Measurements from ENCODE around the gene ARID5B.

DNA sequence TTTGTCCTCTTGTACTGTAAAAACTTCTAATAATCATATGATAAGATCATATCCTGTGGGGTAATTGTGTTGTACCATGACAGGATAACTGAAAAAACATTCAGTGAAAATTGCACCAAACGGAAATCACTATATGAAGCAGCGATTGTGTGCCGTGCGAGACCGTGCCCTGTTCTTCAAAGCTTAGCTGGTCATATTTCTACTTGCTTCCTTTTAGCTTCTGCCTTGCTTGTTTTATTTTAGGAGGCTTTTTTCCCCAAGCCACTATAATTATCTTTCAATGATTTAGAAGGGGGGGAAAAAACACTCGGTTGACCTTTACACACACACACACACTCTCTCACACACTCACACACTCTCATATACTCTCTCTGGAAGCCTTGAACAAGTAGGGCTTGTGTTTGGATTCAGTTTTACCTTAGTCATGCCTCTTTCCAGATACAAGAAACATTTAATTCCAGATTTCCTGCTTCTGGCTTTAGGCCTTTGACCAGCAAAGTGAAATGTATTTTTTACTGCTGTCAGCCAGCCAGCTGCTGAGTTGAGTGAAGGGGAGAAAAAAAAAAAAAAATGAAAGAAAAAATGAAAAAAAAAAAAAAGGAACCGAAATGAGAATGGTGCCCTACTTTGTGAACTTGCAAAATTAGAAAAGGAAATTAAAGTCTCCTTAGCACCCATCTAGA is 181.4 kb downstream of the ARID5B start:
- TF ChIP-seq, protein P1, sequence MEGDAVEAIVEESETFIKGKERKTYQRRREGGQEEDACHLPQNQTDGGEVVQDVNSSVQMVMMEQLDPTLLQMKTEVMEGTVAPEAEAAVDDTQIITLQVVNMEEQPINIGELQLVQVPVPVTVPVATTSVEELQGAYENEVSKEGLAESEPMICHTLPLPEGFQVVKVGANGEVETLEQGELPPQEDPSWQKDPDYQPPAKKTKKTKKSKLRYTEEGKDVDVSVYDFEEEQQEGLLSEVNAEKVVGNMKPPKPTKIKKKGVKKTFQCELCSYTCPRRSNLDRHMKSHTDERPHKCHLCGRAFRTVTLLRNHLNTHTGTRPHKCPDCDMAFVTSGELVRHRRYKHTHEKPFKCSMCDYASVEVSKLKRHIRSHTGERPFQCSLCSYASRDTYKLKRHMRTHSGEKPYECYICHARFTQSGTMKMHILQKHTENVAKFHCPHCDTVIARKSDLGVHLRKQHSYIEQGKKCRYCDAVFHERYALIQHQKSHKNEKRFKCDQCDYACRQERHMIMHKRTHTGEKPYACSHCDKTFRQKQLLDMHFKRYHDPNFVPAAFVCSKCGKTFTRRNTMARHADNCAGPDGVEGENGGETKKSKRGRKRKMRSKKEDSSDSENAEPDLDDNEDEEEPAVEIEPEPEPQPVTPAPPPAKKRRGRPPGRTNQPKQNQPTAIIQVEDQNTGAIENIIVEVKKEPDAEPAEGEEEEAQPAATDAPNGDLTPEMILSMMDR (IDR thresholded peaks at IDR 0.05; ENCODE audit: low read length): no peak
- no peak for TF ChIP-seq EZH2 (optimal IDR thresholded peaks at IDR 0.05; ENCODE audit: low read depth, low read length)
